NCI-H128 (cell line): ENCODE results near the gene CDKAL1.
"Not testable (repeated sequence)": the region's sequence is repeated elsewhere in the genome, so short reads cannot be mapped to it uniquely, and the experiment has no call there.

Experiments used
- DNase-seq: peaks from one replicate; lab custom pipeline; 2025; ENCODE audit not compliant: unreplicated experiment; lab: John Stamatoyannopoulos, UW

CDKAL1 gene

DNA sequence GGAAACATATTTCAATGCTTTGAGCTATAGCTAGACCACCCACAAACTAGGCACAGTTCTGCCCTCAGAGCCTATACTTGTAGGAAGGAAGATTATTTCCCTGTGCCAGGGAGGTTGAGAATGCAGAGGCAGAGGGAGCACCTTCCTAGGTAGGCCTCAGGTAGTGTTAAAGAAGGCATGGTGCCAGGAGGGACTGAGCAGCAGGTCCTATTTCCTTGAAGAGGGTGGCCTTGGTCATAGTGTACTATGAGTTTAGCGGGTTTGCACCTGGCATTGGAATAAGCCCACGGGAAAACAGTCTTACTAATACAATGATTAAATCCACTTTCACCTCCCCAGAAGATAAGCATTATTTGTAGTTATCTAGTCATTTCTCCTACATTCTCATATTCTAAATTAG lies 375.4 kb downstream of the CDKAL1 start:
- no peak for DNase-seq

DNA sequence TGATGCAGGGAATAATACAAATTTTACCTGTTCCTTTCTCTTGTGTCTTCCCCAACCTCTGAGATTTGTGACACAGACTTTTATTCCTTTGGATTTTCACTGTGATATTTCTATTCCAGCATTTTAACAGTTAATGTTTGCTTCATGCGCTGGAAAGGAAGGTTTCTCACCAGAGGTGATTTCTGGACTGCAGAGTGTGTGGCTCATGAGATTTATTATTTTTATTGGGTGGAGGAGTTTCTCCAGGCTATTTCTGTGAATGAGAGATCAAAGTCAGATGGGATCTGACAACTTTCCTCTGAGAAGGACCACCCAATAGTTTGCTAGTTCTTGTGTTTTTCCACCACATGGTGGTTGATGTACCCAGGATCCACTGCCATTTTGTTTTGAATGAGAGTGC lies 377.5 kb downstream of the CDKAL1 start:
- no peak for DNase-seq

DNA sequence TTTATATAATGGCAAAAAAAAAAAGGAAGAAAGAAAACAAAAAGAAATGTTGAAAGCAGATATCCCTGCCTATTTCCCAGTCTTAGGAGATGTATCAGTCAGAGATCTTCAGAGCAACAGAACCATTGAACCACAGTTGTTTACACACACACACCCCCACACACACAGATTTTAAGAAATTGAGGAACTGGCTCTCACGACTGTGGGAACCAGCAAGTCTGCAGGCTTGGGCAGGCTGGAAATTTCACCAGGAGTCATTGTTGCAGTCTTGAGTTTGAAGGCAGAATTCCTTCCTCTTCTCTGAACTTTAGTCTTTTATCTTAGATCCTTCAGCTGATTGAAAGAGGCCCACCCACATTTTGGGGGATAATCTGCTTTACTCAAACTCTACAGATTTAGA lies 380.9 kb downstream of the CDKAL1 start:
- DNase-seq: no peak

DNA sequence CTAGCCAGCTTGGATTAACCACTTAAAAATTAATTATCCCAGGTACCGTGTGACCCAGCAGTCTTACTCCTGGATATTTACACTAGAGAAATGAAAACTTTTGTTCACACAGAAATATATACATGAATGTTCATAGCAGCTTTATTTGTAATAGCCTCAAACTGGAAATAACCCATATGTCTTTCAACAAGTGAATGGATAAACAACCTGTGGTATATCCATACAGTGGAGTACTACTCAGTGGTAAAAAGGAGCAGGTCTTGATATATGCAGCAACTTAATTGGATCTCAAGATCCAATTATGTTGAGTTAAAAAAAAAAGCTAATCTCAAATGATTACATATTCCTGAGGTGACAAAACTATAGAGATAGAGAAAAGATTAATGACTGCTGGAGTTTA lies 381.4 kb downstream of the CDKAL1 start:
- no peak for DNase-seq

DNA sequence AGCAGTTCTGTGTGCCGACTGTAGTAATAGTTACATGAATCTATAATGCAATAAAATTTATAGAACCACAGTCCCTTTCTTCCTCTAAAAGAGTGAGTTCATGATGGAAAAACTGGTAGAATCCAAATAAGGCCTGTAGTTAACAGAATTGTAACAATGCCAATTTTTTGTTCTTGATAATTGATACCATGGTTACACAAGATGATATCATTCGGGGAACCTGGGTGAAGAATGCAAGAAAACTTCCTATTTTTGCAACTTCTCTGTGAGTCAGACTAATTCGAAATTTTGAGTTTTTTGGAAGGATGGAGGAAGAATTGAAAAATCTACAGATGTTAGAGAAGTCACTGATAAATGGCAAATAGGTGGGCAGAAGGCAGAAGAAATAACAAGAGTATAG lies 381.8 kb downstream of the CDKAL1 start:
- no peak for DNase-seq

DNA sequence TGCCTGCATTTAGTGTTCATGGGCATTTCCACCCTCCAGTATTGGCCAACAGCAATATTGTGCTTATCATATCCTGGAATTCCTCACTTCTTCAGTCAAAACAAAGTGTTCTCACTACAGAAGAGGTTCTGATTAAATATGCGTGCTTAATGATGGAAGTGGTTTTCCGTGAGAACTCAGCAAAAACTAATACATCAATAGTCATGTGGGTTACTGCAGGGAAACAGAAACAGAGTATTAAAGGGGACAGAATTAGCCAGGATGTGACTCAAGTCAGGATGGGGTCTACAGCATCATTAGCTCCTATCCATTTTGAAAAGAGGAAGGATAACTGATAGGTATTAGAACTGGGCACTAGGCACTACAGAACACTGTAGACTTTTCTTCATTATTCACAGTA lies 384.6 kb downstream of the CDKAL1 start:
- DNase-seq: no peak

DNA sequence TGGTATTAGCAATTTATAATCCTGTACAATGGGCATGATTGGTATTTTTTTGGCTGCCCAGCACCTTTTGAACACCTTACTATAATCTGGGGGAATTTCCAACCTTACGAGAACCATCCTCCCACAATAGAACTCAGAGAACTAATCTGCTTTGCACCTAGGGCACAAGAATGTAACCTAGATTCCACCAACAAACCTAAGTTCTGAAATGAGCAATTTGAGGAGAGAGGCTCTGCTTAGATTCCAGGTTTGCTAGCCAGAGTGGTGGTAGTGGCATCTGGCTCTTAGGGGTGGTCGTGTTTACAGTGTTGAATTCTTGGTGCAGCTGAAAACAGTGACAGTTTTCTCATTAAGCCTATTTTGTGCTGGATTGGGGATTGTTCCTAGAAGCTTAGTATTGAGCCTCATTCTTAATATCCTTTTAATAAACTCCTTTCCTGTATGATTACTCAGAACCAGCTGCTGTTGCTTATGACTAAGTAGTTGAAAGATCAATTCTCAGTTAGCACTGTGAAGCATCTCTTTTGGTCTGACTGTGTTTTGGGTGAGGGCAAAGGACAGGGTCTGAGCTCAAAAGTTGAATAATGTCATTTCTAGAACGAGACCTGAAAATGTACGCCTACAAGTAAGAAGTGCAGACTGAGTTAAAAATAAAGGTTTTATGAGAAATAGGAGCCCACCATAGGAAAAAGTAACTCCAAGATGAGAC lies 385.6 kb downstream of the CDKAL1 start:
- DNase-seq: no peak

DNA sequence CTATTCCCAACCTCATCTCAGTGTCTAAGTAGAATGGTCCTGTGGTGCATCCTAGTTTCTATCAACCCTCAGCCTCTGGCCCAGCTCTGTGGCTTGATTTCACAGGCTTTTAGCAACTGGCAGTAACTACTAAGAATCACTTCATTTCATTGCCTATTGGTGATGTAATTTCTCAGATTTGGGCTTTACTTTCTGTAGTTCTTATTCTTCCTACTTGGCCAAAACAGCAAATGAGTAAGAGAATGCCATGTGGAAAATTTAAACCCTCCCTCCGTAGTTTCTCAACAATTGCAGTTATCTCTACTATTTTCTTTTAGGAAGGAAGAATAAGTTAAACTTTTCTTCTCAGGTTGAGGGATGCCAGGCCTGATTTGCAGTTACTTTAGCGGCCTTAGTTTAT lies 387.3 kb downstream of the CDKAL1 start:
- DNase-seq: no peak

DNA sequence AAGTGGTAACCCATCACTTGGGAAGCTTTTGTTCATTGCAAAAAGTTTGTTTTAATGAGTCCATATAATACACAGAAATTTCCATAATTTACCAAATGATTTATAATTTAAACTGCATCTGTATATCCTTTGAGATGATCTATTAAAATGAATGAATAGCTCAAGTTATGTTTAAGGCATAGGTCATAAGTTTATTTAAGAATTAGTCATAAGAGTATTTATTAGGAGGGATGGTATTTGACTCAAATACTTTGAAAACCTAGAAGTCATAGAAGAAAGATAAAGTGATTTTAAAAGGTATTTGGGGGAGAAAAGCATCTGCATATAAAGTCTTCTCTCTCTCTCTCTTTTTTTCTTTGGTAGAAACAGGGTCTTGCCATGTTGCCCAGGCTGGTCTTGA lies 388.5 kb downstream of the CDKAL1 start:
- no peak for DNase-seq

DNA sequence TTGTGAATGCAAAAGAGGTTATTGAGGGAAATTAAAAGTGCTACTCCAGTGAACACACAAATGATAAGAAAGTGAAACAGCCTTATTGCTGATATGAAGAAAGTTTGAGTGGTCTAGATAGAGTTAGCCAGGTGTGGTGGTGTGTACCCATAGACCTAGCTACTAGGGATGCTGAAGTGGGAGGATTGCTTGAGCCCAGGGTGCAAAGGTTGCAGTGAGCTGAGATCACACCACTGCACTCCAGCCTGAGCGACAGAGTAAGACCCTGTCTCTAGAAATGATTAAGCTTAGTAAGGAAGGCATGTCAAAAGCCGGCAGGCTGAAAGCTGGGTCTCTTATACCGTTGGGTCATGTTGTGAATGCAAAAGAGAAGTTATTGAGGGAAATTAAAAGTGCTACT lies 389.8 kb downstream of the CDKAL1 start:
- DNase-seq: not testable (repeated sequence)

DNA sequence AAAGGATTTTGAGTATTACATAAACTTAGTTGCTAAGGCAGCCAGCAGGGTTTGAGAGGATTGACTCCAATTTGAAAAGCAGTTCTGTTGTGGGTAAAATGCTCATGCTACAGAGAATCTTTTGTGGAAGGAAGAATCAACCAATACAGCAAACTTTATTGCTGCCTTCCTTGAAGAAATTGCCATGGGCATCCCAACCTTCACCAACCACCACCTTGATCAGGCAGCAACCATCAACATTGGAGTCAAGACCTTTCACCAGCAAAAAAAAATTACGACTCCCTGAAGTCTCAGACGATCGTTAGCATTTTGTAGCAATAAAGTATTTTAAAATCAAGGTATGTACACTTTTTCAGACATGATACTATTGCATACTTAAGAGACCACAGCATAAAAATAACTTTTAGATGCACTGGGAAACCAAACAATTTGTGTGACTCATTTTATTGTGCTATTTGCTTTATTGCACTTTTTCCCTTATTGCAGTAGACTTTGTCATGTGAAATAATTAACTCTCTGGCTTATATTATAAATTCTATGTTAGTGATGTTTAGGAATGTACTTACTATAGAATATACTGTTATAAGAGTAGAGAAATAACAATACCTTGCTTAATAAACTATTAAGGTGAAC lies 390.8 kb downstream of the CDKAL1 start:
- no peak for DNase-seq

DNA sequence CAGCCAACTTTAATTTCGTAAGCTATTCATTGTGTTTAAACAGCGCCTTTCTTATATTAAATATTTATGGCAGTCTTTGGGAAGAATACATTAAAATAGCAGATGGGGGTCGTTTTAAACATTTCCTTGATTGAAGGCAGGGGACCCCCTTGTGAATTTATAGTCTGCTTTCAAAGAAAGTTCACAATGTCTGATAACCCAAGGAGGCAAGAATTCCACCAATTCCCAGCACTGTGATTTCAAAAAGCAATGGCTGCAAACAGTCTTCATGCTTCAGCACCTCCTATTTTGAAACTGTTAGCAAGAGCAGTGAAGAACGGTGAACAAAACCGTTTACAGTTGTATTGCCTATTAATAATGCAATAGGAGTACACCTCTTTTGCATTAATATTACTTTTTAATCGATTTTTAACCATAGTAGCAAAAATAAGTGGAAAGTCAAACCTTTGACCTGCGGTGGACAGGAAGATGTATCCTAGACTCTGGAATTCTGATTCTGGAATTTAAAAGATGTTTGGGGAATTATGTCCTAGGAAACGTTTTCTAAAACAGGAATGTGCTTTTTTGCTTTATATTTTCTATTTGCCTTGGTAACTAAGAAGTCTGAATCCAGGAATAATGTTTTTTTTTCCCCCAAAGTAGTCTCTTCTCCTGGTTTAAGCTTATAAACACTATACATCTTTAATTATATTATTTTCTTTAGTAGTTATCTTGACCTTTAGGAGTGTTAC lies 393.0 kb downstream of the CDKAL1 start:
- no peak for DNase-seq

DNA sequence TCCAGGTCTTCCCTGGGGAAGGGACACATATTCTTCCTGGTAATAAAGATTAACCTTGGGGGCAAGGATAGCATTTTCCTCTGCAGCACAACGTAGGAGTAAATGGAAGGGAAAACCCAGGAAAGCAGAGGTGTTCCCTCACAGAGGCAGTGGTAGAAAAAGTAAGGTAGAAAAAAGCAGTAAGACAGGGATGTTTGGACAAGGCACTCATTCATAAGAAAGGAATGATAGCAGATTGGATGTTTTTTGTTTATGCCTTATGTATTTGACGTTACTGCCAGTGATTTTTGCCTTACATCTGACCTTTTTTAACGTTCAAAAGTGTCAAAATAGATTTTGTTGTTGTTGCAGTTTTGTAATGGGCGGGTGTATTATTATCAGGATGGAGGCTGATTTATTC lies 395.0 kb downstream of the CDKAL1 start:
- DNase-seq: no peak

DNA sequence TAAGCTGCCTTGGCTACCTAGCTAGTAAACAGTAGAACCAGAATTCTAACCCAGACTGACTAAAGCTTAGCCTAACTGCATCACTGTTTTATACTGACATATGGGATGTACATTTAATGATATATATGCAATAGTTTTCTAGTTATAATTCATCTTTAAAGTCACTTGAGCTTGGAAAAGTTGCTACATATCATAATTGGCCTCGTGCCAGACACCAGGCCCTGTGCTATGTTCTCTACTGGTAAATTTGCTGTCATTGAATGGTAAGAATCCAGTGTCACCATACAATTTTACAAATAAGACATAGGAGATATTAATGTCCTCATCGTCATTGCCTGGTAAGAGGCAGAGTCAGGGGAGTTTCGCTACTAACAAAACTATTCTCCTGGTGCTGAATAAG lies 396.8 kb downstream of the CDKAL1 start:
- DNase-seq: no peak

DNA sequence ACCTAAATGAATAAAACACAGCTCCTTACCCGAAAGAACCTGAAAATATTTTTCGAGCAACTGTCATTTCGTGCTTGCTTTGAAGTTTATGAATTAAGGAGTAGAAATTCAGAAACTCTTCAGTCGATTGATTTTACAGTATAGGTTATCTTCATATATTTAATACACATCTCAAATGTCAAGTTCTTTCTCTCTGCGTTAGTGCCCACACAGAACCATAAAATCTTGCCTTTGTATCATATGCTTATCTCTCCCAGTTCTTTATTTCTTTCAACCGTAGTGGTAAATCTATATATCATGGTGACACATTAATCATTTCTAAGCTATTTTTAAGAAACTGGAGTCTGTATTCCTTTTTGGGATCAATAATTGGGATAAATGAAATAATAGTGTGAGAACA lies 397.5 kb downstream of the CDKAL1 start:
- DNase-seq: no peak

DNA sequence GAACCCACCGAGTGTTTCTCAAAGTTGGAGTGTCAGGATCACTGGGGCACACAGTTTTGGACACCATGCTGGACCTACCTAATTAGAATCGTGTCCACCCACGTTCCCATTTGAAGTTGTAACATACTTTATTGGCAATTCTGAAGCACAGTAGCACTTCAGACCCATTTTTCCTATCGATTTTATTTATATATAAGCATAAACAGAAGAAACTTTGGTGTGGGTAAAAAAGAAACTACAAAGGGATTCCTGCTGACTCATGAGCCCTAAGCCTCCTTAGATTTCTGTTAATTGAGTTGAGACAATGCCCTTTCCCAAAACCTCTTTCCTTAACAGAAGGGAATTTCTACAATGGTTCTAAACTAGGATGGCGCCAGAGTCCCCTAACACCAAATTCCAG lies 398.0 kb downstream of the CDKAL1 start:
- DNase-seq: no peak

DNA sequence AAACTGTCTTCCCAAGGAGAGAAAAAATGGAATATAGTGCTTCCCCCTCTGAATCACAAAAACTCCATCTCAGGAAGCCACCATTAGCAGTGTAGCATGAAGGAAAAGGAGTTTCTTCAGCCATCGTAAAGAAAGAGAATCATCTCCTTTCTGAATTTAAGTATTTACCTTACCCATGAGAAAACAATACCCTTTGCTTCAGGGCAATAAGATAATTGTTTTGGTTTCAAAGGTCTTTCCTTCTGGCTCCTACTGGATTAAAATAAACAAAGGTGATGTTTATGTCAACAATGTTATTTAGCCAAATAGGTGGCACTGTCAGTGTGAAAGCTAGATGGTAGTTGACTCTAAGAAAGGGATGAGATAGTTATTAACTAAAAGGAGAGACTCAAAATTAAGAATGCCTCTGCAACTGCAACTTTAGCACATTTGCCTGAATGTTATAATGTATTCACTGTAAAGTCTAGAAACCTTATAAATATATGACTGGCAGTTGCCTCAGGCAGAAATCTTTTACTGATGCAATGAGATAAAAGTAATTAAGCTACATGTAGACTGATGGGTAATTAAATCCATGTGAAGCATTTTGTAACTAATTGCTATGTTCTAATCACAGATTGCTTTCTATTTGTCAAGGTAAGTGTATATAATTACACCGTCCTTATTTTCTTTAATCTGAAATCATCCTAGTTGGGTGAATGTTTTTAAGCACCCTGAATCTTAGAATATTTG lies 399.0 kb downstream of the CDKAL1 start:
- peak; percentile 9 for DNase-seq

DNA sequence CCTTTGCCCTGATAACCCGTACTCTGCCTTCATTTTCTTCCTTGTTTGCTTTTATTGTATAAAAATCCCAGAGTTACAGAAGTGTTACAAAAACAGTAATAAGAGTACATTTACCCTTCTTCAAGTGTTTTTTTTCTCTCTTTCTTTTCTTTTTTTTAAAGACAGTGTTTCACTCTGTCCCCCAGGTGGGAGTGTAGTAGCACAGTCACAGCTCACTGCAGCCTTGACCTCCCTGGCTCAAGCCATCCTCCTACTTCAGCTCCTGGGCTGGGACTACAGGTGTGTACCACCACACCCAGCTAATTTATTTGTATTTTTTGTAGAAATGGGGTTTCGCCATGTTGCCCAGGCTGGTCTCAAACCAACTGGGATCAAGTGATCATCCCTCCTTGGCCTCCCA lies 402.7 kb downstream of the CDKAL1 start:
- no peak for DNase-seq

DNA sequence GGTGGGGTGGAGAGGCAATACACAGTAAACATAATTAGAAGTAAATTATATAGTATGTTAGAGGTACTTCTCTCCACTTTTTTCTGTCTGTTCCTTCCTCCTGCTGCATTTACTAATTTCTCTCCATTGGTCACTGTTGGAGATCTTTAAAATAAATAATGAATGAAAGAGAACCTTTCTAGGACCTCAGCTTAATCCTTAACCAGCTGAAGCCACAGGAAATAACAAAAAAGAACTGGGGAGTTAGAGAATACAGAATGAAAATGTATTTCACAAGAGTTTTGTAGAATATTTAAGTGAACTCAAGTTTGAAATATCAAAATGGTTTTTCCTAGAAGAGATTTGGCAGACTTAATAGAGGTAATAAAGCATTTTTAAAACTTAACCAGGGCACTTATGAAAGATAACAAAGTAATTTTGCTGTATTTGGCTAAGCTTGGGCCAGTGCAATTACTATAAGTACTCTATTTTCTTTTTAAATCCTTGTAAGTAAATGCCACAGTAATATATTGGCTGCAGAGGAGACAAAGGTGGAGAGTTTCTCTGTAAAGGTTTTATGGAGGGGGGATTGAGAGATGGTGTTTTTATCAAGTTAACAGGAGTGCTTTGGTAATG lies 405.0 kb downstream of the CDKAL1 start:
- DNase-seq: no peak

DNA sequence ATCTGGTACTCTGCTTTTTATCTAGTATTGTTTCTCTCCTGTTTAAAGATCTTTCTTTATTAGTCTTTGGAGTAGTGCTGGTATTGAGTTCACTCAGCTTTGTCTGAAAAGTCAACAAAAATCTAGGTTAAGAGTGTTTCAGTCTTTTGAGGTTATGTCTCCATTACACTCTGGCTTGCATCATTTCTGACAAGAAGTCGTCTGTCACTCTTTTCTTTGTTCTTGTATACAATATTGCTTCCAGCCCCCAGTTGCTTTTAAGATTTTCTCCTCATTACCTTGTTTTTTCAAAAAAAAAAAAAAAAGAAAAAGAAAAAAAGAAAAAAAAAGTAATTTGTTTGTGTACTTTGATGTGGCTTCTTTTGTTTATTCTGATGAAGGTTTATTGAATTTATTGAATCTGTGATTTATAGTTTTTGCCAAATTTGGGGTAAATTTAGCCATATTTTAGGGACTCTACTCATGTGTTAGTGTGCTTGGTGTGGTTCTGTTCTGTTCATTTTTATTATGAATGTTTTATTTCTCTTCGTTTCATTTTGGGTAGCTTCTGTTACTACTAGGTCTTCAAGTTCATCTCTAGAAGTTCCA lies 408.9 kb downstream of the CDKAL1 start:
- DNase-seq: no peak

DNA sequence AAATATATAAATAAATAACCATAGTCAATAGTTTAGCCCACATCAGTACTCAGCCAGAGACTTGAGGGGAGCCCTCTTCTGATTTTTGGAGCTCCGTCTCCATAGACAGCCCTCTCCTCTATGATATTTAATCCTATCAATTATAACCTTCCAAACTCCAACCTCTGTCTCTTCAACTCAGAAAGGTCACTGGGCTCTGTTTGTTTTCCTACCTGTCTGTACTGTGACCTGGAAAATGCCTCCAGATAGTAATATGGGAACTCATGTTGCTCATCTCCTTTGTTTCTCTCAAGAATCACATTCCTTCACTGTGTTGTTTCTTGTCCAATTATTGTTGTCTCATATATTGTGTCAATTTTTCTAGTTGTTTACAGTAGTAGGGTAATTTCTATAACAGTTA lies 409.7 kb downstream of the CDKAL1 start:
- DNase-seq: no peak
